ENCODE data around the gene GFI1. TPM values are rescaled to one million over a fixed set of nuclear protein-coding genes. Genes with fewer than 3 reads are reported as not detected.
A peak's percentile ranks its signal among the peaks of the same experiment; 100 is the strongest.

GFI1 gene
- polyA plus RNA-seq, 2 of the 4 experiments (the other 2 are of a cell fraction) = 0.08 to 0.18 TPM

DNA sequence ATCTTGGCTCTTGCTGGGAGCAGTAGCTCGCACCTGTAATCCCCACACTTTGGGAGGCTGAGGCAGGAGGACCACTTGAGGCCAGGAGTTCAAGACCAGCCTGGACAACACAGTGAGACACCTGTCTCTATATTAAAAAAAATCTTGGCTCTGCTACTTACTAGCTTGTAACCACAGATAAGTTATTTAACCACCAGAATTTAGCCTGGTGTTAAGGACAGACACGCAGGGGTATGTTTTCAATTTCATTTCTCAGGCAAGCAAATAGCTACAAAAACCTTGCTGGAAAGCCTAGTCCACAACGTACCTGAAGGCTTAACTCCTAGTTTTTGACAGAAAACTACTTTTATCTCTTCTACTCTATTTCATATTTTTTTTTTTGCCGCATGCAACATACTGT is 24.8 kb upstream of the GFI1 start:
- FAIRE-seq = no peak
- CTCF ChIA-PET = no interaction called here
- no peak for ATAC-seq
- Histone ChIP-seq H3K9me3 (no peaks in the 10 kb centered on the region), H3K4me3 (no peak overlapping the region), H3K27ac (no peak overlapping the region), H3K4me1 (no peaks in the 10 kb centered on the region), H3K4me2 (no peak overlapping the region)
- DNase-seq (ENCODE audit: low read depth in 1 of 2, low spot score in 1 of 2) = no peak
- POLR2A ChIA-PET = no interaction called here
- TF ChIP-seq BHLHE40 (IDR thresholded peaks at IDR 0.05; ENCODE audit: low read depth, low read length) = no peak
- TF ChIP-seq ZNF302 (CRISPR knock-in tag; IDR thresholded peaks at IDR 0.05) = no peak
- no peak for TF ChIP-seq RNF2 (IDR thresholded peaks at IDR 0.05; ENCODE audit: borderline replicate concordance, low read depth)
- TF ChIP-seq MAZ (IDR thresholded peaks at IDR 0.05; ENCODE audit: borderline replicate concordance, low read depth, low read length) = no peak
- WGBS (ENCODE audit: missing lambda C conversion rate) = 91% methylated on average over 4 of the region's 4 CpGs

DNA sequence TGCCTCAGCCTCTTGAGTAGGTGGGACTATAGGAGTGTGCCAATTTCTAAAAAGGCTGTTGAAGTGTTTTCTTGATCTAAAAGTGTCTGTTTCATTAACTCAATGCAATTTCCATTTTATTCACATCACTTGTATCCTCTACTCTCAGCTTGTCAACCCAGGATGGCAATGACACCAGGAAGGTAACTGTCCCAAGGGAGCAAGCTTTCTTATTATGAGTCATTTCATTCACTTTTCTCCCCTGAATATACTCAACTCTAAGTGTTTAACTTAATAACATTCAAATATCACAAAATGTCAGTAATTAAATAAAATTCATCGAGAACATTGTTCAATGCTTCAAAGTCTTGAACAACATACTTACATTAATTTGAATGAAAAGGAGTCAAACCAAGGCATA is 22.9 kb upstream of the GFI1 start:
- ChIA-PET CTCF (no interaction called here), POLR2A (no interaction called here)
- Histone ChIP-seq H3K4me1 (no peaks in the 10 kb centered on the region), H3K9me3 (no peaks in the 10 kb centered on the region), H3K4me3 (no peak overlapping the region), H3K4me2 (no peak overlapping the region), H3K27ac (no peak overlapping the region)
- DNase-seq (ENCODE audit: low read depth in 1 of 2, low spot score in 1 of 2) = no peak
- WGBS (ENCODE audit: missing lambda C conversion rate) = 98% methylated on average over 1 of the region's 1 CpG
- TF ChIP-seq, protein P1, sequence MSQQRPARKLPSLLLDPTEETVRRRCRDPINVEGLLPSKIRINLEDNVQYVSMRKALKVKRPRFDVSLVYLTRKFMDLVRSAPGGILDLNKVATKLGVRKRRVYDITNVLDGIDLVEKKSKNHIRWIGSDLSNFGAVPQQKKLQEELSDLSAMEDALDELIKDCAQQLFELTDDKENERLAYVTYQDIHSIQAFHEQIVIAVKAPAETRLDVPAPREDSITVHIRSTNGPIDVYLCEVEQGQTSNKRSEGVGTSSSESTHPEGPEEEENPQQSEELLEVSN (IDR thresholded peaks at IDR 0.05; ENCODE audit: borderline replicate concordance, low read depth) = no peak
- TF ChIP-seq MAZ (IDR thresholded peaks at IDR 0.05; ENCODE audit: borderline replicate concordance, low read depth, low read length) (no peak), CHD4 (IDR thresholded peaks at IDR 0.05; ENCODE audit: borderline replicate concordance) (no peak), MYC (IDR thresholded peaks at IDR 0.05; ENCODE audit: borderline replicate concordance, low read length) (no peak), HDAC2 (IDR thresholded peaks at IDR 0.05) (no peak)
- TF ChIP-seq, protein P2, sequence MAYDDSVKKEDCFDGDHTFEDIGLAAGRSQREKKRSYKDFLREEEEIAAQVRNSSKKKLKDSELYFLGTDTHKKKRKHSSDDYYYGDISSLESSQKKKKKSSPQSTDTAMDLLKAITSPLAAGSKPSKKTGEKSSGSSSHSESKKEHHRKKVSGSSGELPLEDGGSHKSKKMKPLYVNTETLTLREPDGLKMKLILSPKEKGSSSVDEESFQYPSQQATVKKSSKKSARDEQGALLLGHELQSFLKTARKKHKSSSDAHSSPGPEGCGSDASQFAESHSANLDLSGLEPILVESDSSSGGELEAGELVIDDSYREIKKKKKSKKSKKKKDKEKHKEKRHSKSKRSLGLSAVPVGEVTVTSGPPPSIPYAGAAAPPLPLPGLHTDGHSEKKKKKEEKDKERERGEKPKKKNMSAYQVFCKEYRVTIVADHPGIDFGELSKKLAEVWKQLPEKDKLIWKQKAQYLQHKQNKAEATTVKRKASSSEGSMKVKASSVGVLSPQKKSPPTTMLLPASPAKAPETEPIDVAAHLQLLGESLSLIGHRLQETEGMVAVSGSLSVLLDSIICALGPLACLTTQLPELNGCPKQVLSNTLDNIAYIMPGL (CRISPR knock-in tag; IDR thresholded peaks at IDR 0.05; ENCODE audit: borderline replicate concordance) = no peak
- ATAC-seq = no peak
- no peak for FAIRE-seq

DNA sequence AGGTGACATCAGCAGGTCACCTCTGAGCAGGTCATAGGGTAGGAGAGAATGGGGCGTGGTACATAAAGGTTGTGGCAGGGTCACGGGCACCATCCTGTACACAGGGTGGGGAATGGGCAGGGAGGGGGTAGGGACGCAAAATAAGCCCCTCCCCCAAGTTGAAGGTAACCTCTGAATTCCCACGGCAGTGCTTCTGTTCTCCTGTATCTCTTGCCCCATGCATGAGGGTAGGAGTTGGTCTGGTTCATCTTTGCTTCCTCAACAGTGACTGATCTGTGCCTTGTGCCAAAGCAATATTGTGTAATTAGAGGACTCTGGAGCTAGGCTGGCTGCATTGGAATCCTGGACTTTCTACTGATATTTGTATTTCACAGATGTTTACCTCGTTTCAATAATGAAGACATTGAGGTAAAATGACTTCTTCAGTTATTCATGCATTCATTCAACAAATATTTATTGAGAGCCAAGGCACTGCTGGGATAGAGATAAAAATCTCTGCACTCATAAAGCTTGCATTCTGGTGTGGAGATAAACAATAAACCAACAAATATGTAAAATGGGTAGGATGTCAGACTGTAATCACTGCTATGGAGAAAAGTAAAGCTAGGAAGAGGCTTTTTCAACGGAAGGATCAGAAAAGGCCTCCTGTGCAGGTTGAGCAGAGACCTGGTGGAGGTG is 18.4 kb upstream of the GFI1 start:
- no peak overlapping the region for H3K4me2 ChIP-seq
- CTCF ChIA-PET = interaction anchor here (0.8 kb wide), 1 partner anchor 9 kb away, joined by 3 read pairs; no protein-coding TSS in a partner anchor
- POLR2A ChIA-PET = no interaction called here
- TF ChIP-seq ZC3H11A (IDR thresholded peaks at IDR 0.05) (no peak), NR3C1 (IDR thresholded peaks at IDR 0.05) (no peak), HOXB13 (CRISPR knock-in tag; IDR thresholded peaks at IDR 0.05; ENCODE audit: low read depth) (no peak), ZNF302 (CRISPR knock-in tag; IDR thresholded peaks at IDR 0.05) (no peak), SREBF2 (IDR thresholded peaks at IDR 0.05) (no peak), NFE2L2 (conservative IDR thresholded peaks at IDR 0.05; ENCODE audit: low read length) (no peak), JUNB (IDR thresholded peaks at IDR 0.05) (no peak), FOSB (CRISPR knock-in tag; IDR thresholded peaks at IDR 0.05) (no peak), NPAS2 (CRISPR knock-in tag; IDR thresholded peaks at IDR 0.05; ENCODE audit: borderline replicate concordance) (no peak), ESRRA (IDR thresholded peaks at IDR 0.05; ENCODE audit: borderline replicate concordance, low read length) (no peak), RAD21 (conservative IDR thresholded peaks at IDR 0.05 in 1 of 2, IDR thresholded peaks at IDR 0.05 in 1 of 2) (no peak), POLR2A (IDR thresholded peaks at IDR 0.05; ENCODE audit: low read length) (no peak), PHF8 (IDR thresholded peaks at IDR 0.05; ENCODE audit: borderline replicate concordance, low read depth) (no peak), KDM5A (IDR thresholded peaks at IDR 0.05) (no peak), HDAC2 (IDR thresholded peaks at IDR 0.05) (no peak), MYC (IDR thresholded peaks at IDR 0.05; ENCODE audit: borderline replicate concordance, low read length) (no peak)
- no peak overlapping the region for H3K4me3 ChIP-seq
- FAIRE-seq (no peak), DNase-seq (ENCODE audit: low read depth in 1 of 2, low spot score in 1 of 2) (no peak), ATAC-seq (peak in 1 of 2 experiments; percentile 38; a peak in 2 of 6 replicates)
- no peaks in the 10 kb centered on the region for H3K9me3 ChIP-seq
- H3K4me1 ChIP-seq = no peaks in the 10 kb centered on the region
- whole genome bisulfite sequencing (ENCODE audit: missing lambda C conversion rate) = 46% methylated on average over 6 of the region's 6 CpGs
- no peak overlapping the region for H3K27ac ChIP-seq

Data from A549 (cell line).